Fibroblast of the aortic adventitia (primary cell): ENCODE data around the gene OR5F1. TPM values are rescaled to one million over a fixed set of nuclear protein-coding genes. Genes with fewer than 3 reads are reported as not detected.

Experiments used
- DNase-seq: peaks from one replicate; pipeline ENCODE4 v3.0.0-alpha.2; 2010; ENCODE audit warnings: low read depth
- H3K4me3 ChIP-seq: 2 replicates; pipeline ENCODE4 v1.5.1; 2011; ENCODE audit warnings: low read depth, mild to moderate bottlenecking, control low read depth, low read length, moderate library complexity
- total RNA-seq: library from RNA; depleted of rRNA; stranded (reverse); fragments of >200 nt; gene quantifications from 2 replicates; pipeline ENCODE4 v1.2.3, GENCODE V29; 2012; ENCODE audit warnings: low replicate concordance
- TF ChIP-seq, protein P1 (sequence below): IDR thresholded peaks from 2 replicates; pipeline ENCODE4 v1.5.1; 2011; ENCODE audit warnings: mild to moderate bottlenecking, low read length, control low read depth, inconsistent platforms; ENCODE audit not compliant: insufficient read depth

The OR5F1 gene
- total RNA-seq, 1 donor: not detected

DNA sequence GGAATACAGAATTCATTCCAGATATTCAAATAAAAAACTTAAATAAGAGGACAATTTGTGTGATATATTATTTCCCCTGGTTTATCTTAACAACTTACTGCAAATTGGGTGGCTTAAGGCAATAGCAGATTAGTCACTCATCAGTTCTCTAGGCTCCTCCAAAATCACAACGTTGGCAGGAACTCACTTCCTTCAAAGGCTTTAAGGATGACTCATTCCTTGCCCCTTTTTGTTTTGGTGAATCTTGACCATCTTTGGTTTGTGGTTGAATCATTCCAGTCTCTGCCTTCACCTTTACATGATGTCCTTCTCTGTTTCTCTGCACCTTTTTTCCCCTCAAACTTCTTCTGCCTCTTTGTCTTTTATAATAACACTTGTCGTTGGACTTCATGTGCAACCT, 28.0 kb downstream of the OR5F1 start:
- no peak overlapping the region for H3K4me3 ChIP-seq
- TF ChIP-seq, protein P1, sequence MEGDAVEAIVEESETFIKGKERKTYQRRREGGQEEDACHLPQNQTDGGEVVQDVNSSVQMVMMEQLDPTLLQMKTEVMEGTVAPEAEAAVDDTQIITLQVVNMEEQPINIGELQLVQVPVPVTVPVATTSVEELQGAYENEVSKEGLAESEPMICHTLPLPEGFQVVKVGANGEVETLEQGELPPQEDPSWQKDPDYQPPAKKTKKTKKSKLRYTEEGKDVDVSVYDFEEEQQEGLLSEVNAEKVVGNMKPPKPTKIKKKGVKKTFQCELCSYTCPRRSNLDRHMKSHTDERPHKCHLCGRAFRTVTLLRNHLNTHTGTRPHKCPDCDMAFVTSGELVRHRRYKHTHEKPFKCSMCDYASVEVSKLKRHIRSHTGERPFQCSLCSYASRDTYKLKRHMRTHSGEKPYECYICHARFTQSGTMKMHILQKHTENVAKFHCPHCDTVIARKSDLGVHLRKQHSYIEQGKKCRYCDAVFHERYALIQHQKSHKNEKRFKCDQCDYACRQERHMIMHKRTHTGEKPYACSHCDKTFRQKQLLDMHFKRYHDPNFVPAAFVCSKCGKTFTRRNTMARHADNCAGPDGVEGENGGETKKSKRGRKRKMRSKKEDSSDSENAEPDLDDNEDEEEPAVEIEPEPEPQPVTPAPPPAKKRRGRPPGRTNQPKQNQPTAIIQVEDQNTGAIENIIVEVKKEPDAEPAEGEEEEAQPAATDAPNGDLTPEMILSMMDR: no peak
- DNase-seq: no peak

DNA sequence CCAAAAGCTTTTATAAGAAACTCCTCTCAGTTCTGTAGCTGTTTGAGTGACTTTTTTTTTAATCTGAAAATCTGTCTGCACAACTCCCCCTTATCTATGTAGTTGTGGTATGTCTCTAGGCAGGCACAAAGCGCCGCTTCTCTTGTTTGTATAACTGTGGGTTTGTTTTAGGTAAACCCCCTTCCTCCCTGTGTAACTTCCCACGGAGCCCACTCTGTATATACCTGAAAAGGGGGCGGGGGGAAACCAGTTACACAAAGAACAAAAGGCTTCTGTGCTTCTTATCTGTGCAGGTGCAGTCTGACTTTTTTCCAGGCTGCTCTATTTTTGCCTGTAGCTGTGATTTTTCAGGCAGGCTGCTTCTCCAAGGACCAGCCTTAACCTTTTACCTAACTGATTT, 37.9 kb downstream of the OR5F1 start:
- TF ChIP-seq, protein P1: no peak
- DNase-seq: no peak
- no peak overlapping the region for H3K4me3 ChIP-seq

DNA sequence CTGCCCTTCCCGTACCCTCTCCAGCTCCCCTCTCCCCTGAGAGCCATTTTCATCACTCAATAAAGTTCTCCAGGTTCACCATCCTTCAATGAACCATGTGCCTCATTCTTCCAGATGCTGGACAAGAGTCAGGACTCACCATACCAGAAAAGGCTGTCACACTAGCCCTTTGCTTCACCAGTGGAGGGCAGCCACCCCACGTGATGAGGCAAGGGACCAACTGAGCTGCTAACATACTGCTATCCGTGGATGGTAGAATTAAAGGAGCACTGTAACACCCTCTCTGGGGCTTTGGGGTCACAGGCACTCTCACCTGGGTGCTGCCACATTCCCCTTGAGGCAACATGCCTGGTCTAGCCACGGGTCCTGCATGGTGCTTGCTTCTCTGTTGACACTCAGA, 45.1 kb downstream of the OR5F1 start:
- no peak overlapping the region for H3K4me3 ChIP-seq
- no peak for DNase-seq
- TF ChIP-seq, protein P1: no peak

Other genes starting within 250 kb of the OR5F1 start
- not detected in 2 replicates for gene OR5D13, start 221.2 kb downstream of the OR5F1 start, total RNA-seq
- gene OR5D14, start 199.1 kb downstream of the OR5F1 start, total RNA-seq: not detected in 2 replicates
- gene OR5L1, start 183.3 kb downstream of the OR5F1 start, total RNA-seq: not detected in 2 replicates
- not detected in 2 replicates for gene OR5D18, start 175.0 kb downstream of the OR5F1 start, total RNA-seq
- gene OR5L2, start 167.4 kb downstream of the OR5F1 start, total RNA-seq: not detected in 2 replicates
- not detected in 2 replicates for gene OR5D16, start 155.9 kb downstream of the OR5F1 start, total RNA-seq
- not detected in 2 replicates for gene TRIM51, start 111.3 kb downstream of the OR5F1 start, total RNA-seq
- gene OR5W2, start 80.0 kb downstream of the OR5F1 start, total RNA-seq: not detected in 2 replicates
- gene OR5I1, start 58.2 kb downstream of the OR5F1 start, total RNA-seq: not detected in 2 replicates
- not detected in 2 replicates for gene OR10AG1, start 24.7 kb downstream of the OR5F1 start, total RNA-seq
- not detected in 2 replicates for gene OR5AS1, start 33.0 kb upstream of the OR5F1 start, total RNA-seq
- not detected in 2 replicates for gene OR8I2, start 98.7 kb upstream of the OR5F1 start, total RNA-seq
- not detected in 2 replicates for gene OR8H2, start 109.1 kb upstream of the OR5F1 start, total RNA-seq
- gene OR8H3, start 127.7 kb upstream of the OR5F1 start, total RNA-seq: not detected in 2 replicates
- gene OR8J3, start 145.6 kb upstream of the OR5F1 start, total RNA-seq: not detected in 2 replicates
- gene OR8K5, start 165.7 kb upstream of the OR5F1 start, total RNA-seq: not detected in 2 replicates
- not detected in 2 replicates for gene OR5J2, start 182.0 kb upstream of the OR5F1 start, total RNA-seq
- not detected in 2 replicates for gene OR5T2, start 239.6 kb upstream of the OR5F1 start, total RNA-seq